Measurements from ENCODE around the gene GRID2IP.
"Not testable (repeated sequence)": the region's sequence is repeated elsewhere in the genome, so short reads cannot be mapped to it uniquely, and the experiment has no call there.

GRID2IP gene

GRCh38 chr7:6551016-6551511, at the start of gene GRID2IP:
TSS of gene GRID2IP (minus strand) at chr7:6551461. CDS start at chr7:6551436, 25 bp downstream.
- no peak for DNase-seq

- no peak for DNase-seq
Observed at GRCh38 chr7:6600093-6600492, 48.8 kb upstream of the GRID2IP start.

- DNase-seq, result no peak
Observed at GRCh38 chr7:6590645-6591110, 39.4 kb upstream of the GRID2IP start.

GRCh38 chr7:6589829-6590644, 38.8 kb upstream of the GRID2IP start, which contains the start of gene INTS15:
TSS of gene INTS15 (plus strand) at chr7:6590021. CDS start at chr7:6590284, 263 bp downstream.
- peak; percentile 32 to 89 for DNase-seq

- DNase-seq, result no peak
Observed at GRCh38 chr7:6589151-6589828, 38.0 kb upstream of the GRID2IP start.

- DNase-seq, result no peak
Observed at GRCh38 chr7:6588566-6588965, 37.3 kb upstream of the GRID2IP start.

- DNase-seq, result not testable (repeated sequence)
Observed at GRCh38 chr7:6585746-6586432, 34.6 kb upstream of the GRID2IP start.

- DNase-seq, result no peak
Observed at GRCh38 chr7:6579446-6579845, 28.2 kb upstream of the GRID2IP start.

- DNase-seq, result no peak
Observed at GRCh38 chr7:6578114-6579084, 27.1 kb upstream of the GRID2IP start.

GRCh38 chr7:6577369-6578113, 26.3 kb upstream of the GRID2IP start, which contains the start of gene ZDHHC4:
TSS of gene ZDHHC4 (plus strand) at chr7:6577454. CDS start at chr7:6580562, 3,108 bp downstream.
- peak; percentile 87 to 95 for DNase-seq

GRCh38 chr7:6576867-6577368, 25.7 kb upstream of the GRID2IP start:
- DNase-seq, result not testable (repeated sequence)

GRCh38 chr7:6576024-6576866, 25.0 kb upstream of the GRID2IP start:
- DNase-seq, result no peak

- no peak for DNase-seq
Observed at GRCh38 chr7:6575281-6576023, 24.2 kb upstream of the GRID2IP start.

- DNase-seq, result no peak
Observed at GRCh38 chr7:6571160-6571779, 20.0 kb upstream of the GRID2IP start.

- no peak for DNase-seq
Observed at GRCh38 chr7:6567886-6568285, 16.6 kb upstream of the GRID2IP start.

GRCh38 chr7:6565655-6566054, 14.4 kb upstream of the GRID2IP start:
- DNase-seq, result no peak

- DNase-seq, result peak; percentile 35 to 77
Observed at GRCh38 chr7:6563936-6564770, 12.9 kb upstream of the GRID2IP start.

GRCh38 chr7:6562106-6562505, 10.8 kb upstream of the GRID2IP start:
- no peak for DNase-seq

Measured in NCI-H446 (cell line).